Cardiac muscle cell (in vitro differentiated cells and primary cell): ENCODE results near the gene VASN. TPM values are rescaled to one million over a fixed set of nuclear protein-coding genes. Genes with fewer than 3 reads are reported as not detected.
A peak's percentile ranks its signal among the peaks of the same experiment; 100 is the strongest.

Experiments
- DNase-seq, 2 donors: peaks; one replicate each; pipeline versions ENCODE4 v3.0.0 to v3.0.0-alpha.2; 2010 to 2017; ENCODE audit warnings: low read depth in 1 of 2, low spot score in 1 of 2
- H3K27ac ChIP-seq: fragments of 200-600 bp; sonication (generic); 2 replicates; pipeline ENCODE4 v1.5.1; 2016
- H3K27me3 ChIP-seq: fragments of 200-600 bp; sonication (generic); 2 replicates; pipeline ENCODE4 v1.6.0; 2016; ENCODE audit warnings: control low read depth
- H3K36me3 ChIP-seq: fragments of 200-600 bp; sonication (generic); 2 replicates; pipeline ENCODE4 v1.5.1; 2016; ENCODE audit warnings: control low read depth
- H3K4me1 ChIP-seq: fragments of 200-600 bp; sonication (generic); 2 replicates; pipeline ENCODE4 v1.8.1; 2017; ENCODE audit warnings: low read depth, mild to moderate bottlenecking, mixed run types
- H3K4me3 ChIP-seq: fragments of 200-600 bp; sonication (generic); 2 replicates; pipeline ENCODE4 v1.5.1; 2016; ENCODE audit warnings: mild to moderate bottlenecking
- H3K9me3 ChIP-seq: fragments of 200-600 bp; sonication (generic); 2 replicates; pipeline ENCODE4 v1.5.1; 2017; ENCODE audit warnings: low read depth, mild to moderate bottlenecking, control low read depth
- CTCF ChIP-seq: IDR thresholded peaks from 2 replicates; pipeline ENCODE4 v1.5.1; 2012; ENCODE audit warnings: low read depth, mild to moderate bottlenecking, low read length
- polyA plus RNA-seq: library from polyadenylated mRNA; unstranded; fragments of >200 nt; fragmentation: Nextera tagmentation; extraction: Ambion mirVana; gene quantifications from 2 replicates; pipeline ENCODE4 v1.2.1, GENCODE V29; 2016
- total RNA-seq: library from RNA; depleted of rRNA; stranded (reverse); fragments of >200 nt; gene quantifications from 2 replicates; pipeline ENCODE4 v1.2.3, GENCODE V29; 2016

VASN gene
- total and polyA plus RNA-seq, 2 experiments from 2014 or later = 18.9 to 33.3 TPM

- Histone ChIP-seq H3K4me3 (no peak overlapping the region), H3K9me3 (no peaks in the 10 kb centered on the region), H3K36me3 (no peaks in the 10 kb centered on the region), H3K27ac (peak overlapping the region; percentile 68), H3K4me1 (peaks cover 30% of the 10 kb centered on the region), H3K27me3 (no peaks in the 10 kb centered on the region)
- no peak for TF ChIP-seq CTCF
- no peak for DNase-seq
These were observed 23.5 kb downstream of the VASN start for GRCh38 chr16:4395055-4395726.

GRCh38 chr16:4399001-4399730, 27.5 kb downstream of the VASN start:
- no peak overlapping the region for H3K4me3 ChIP-seq
- no peaks in the 10 kb centered on the region for H3K9me3 ChIP-seq
- no peak for DNase-seq
- no peak for TF ChIP-seq CTCF
- no peaks in the 10 kb centered on the region for H3K36me3 ChIP-seq
- H3K27ac ChIP-seq = no peak overlapping the region
- no peaks in the 10 kb centered on the region for H3K27me3 ChIP-seq
- H3K4me1 ChIP-seq = peaks cover 8% of the 10 kb centered on the region

GRCh38 chr16:4401094-4401501, 29.4 kb downstream of the VASN start:
- no peaks in the 10 kb centered on the region for H3K9me3 ChIP-seq
- no peak for DNase-seq
- H3K36me3 ChIP-seq = no peaks in the 10 kb centered on the region
- no peak overlapping the region for H3K27ac ChIP-seq
- H3K27me3 ChIP-seq = no peaks in the 10 kb centered on the region
- TF ChIP-seq CTCF = no peak
- H3K4me3 ChIP-seq = no peak overlapping the region
- no peaks in the 10 kb centered on the region for H3K4me1 ChIP-seq

- H3K27me3 ChIP-seq = no peaks in the 10 kb centered on the region
- no peak for TF ChIP-seq CTCF
- H3K4me3 ChIP-seq = no peak overlapping the region
- H3K36me3 ChIP-seq = no peaks in the 10 kb centered on the region
- H3K4me1 ChIP-seq = no peaks in the 10 kb centered on the region
- H3K27ac ChIP-seq = no peak overlapping the region
- no peaks in the 10 kb centered on the region for H3K9me3 ChIP-seq
- DNase-seq = no peak
These were observed 29.9 kb downstream of the VASN start for GRCh38 chr16:4401510-4401909.

- Histone ChIP-seq H3K36me3 (no peaks in the 10 kb centered on the region), H3K4me3 (no peak overlapping the region), H3K9me3 (no peaks in the 10 kb centered on the region), H3K27ac (no peak overlapping the region), H3K4me1 (no peaks in the 10 kb centered on the region), H3K27me3 (no peaks in the 10 kb centered on the region)
- peak; percentile 86 to 92 for DNase-seq
- peak; percentile 85 for TF ChIP-seq CTCF
These were observed 30.9 kb downstream of the VASN start for GRCh38 chr16:4402439-4403132.
